Peyer's patch (tissue), 4 donors: ENCODE results near the gene TRUB2. TPM values are rescaled to one million over a fixed set of nuclear protein-coding genes. Genes with fewer than 3 reads are reported as not detected.

ENCODE experiments used
- DNase-seq, 3 donors: peaks; one replicate each; pipeline ENCODE4 v3.0.0-alpha.2; 2017 to 2019
- H3K27ac ChIP-seq, 4 donors: fragments of 200-600 bp; sonication (generic); one replicate each; pipeline ENCODE4 v1.5.1; 2016 to 2019
- H3K27me3 ChIP-seq, 2 donors: fragments of 200-600 bp; sonication (generic); one replicate each; pipeline ENCODE4 v1.5.1; 2019
- H3K36me3 ChIP-seq, 3 donors: fragments of 200-600 bp; sonication (generic); one replicate each; pipeline ENCODE4 v1.5.1; 2016 to 2019
- H3K4me1 ChIP-seq, 4 donors: fragments of 200-600 bp; sonication (generic); one replicate each; pipeline ENCODE4 v1.5.1; 2016 to 2019
- H3K4me3 ChIP-seq, 4 donors: fragments of 200-600 bp; sonication (generic); 1 replicate in 3 of 4; 2 replicates in 1 of 4; pipeline ENCODE4 v1.5.1; 2016 to 2019; ENCODE audit warnings: mild to moderate bottlenecking in 1 of 4
- H3K9me3 ChIP-seq, 4 donors: fragments of 200-600 bp; sonication (generic); one replicate each; pipeline ENCODE4 v1.5.1; 2016 to 2019; ENCODE audit warnings: mild to moderate bottlenecking in 1 of 4
- POLR2A ChIP-seq, 2 donors: fragments of 450-650 bp; IDR thresholded peaks; one replicate each; pipeline ENCODE4 v1.5.1; 2017; ENCODE audit warnings: antibody characterized with exemption in 2 of 2, mild to moderate bottlenecking in 2 of 2, moderate library complexity in 2 of 2
- total RNA-seq, 4 donors: library from RNA; depleted of rRNA; stranded (reverse); fragments of >200 nt; gene quantifications; one replicate each; pipeline ENCODE4 v1.1.0, GENCODE V29; 2016
- TF ChIP-seq, protein P1 (sequence below), 6 experiments: fragments of 450-650 bp in 4 of 6; fragments of 200-600 bp in 2 of 6; sonication (generic) in 1 of 6; IDR thresholded peaks; one replicate each; pipeline ENCODE4 v1.5.1; 2017 to 2019; ENCODE audit warnings: antibody characterized with exemption in 6 of 6, mild to moderate bottlenecking in 3 of 6, moderate library complexity in 1 of 6

The TRUB2 gene, protein sequence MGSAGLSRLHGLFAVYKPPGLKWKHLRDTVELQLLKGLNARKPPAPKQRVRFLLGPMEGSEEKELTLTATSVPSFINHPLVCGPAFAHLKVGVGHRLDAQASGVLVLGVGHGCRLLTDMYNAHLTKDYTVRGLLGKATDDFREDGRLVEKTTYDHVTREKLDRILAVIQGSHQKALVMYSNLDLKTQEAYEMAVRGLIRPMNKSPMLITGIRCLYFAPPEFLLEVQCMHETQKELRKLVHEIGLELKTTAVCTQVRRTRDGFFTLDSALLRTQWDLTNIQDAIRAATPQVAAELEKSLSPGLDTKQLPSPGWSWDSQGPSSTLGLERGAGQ
- total RNA-seq = 10 to 100 TPM; 11.7 to 42.9 (median 17.4) TPM

GRCh38 chr9:128322404-128323211 lies at the start of gene TRUB2, which contains the start of gene COQ4:
Gene TRUB2 (minus strand): TSS chr9:128322447. CDS start chr9:128322408, 39 bp downstream.
Gene COQ4 (plus strand): TSS chr9:128322839. CDS start chr9:128322859, 20 bp downstream.
- H3K27me3 ChIP-seq = no peaks in the 10 kb centered on the region
- H3K4me1 ChIP-seq = peaks cover 4 to 25% (median 12%) of the 10 kb centered on the region in 4 donors
- peak within 1 kb of the TSS; percentile 63 to 94 (median 88) for H3K27ac ChIP-seq
- peak; percentile 95 to 97 (median 95) for DNase-seq
- H3K36me3 ChIP-seq = peaks cover 0 to 33% (median 0%) of the 10 kb centered on the region in 3 donors
- peak within 1 kb of the TSS; percentile 73 to 91 (median 85) for H3K4me3 ChIP-seq
- TF ChIP-seq, protein P1, sequence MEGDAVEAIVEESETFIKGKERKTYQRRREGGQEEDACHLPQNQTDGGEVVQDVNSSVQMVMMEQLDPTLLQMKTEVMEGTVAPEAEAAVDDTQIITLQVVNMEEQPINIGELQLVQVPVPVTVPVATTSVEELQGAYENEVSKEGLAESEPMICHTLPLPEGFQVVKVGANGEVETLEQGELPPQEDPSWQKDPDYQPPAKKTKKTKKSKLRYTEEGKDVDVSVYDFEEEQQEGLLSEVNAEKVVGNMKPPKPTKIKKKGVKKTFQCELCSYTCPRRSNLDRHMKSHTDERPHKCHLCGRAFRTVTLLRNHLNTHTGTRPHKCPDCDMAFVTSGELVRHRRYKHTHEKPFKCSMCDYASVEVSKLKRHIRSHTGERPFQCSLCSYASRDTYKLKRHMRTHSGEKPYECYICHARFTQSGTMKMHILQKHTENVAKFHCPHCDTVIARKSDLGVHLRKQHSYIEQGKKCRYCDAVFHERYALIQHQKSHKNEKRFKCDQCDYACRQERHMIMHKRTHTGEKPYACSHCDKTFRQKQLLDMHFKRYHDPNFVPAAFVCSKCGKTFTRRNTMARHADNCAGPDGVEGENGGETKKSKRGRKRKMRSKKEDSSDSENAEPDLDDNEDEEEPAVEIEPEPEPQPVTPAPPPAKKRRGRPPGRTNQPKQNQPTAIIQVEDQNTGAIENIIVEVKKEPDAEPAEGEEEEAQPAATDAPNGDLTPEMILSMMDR (IDR thresholded peaks at IDR 0.05) = no peak
- TF ChIP-seq POLR2A (IDR thresholded peaks at IDR 0.05) = peak; percentile 35 to 41
- H3K9me3 ChIP-seq = no peaks in the 10 kb centered on the region

- peak overlapping the region; percentile 62 to 85 (median 72) for H3K4me3 ChIP-seq
- H3K36me3 ChIP-seq = no peaks in the 10 kb centered on the region
- H3K4me1 ChIP-seq = peaks cover 0 to 27% (median 4%) of the 10 kb centered on the region in 4 donors
- no peaks in the 10 kb centered on the region for H3K9me3 ChIP-seq
- no peak for DNase-seq
- no peaks in the 10 kb centered on the region for H3K27me3 ChIP-seq
- peak overlapping the region; percentile 76 to 96 (median 84) for H3K27ac ChIP-seq
- TF ChIP-seq, protein P1 (IDR thresholded peaks at IDR 0.05) = peak in 1 of 6 experiments; percentile 4
- no peak for TF ChIP-seq POLR2A (IDR thresholded peaks at IDR 0.05)
Measured at GRCh38 chr9:128371630-128372117, 49.4 kb upstream of the TRUB2 start.

DNA sequence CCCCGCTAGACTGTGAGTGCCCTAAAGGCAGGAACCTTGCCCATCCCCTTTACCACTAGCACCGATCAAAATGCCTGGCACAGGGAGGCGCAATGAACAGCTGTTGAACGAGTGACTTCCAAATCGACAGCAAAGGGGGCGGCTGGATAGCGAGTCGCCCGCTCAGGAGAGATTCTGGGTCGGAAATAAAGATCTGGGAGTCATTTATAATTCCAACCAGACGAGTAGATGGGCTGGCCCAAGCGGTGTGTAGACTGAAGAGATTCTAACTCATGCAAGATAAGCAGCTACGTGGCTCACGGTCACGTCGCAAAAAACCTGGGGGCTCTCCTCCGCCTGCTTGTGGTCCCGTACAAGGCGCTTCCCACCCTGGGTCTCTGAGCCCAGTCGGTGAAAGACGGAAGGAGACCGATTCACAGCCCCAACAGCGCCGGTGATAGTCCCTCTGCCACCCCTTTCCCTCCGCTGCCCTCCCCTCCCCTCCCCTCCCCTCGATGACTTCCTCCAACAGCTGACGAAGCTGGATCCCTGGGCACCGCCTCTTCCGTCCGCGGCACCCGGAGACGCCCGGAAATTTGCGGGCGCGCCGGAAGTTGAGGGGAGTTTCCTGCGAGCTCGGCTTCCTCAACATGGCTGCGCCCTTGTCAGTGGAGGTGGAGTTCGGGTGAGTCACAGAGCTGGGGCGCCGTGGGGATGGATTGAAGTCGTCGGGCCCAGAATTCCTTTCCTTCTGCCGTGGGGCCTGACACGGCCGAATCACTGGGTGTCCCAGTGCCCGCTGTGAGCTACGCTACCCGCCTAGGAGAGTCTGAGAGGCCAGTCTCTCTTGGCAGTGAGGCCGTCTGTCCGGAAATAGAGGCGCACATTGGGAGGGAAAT lies 48.7 kb upstream of the TRUB2 start, which contains the start of gene URM1:
URM1 (plus strand) TSS at position 623 of the 878 bp plus-strand sequence; CDS start at position 630, 7 bp downstream.
- peak; percentile 92 to 98 (median 98) for DNase-seq
- Histone ChIP-seq H3K4me1 (peaks cover 0 to 27% (median 4%) of the 10 kb centered on the region in 4 donors), H3K27ac (peak within 1 kb of the TSS; percentile 76 to 96 (median 84)), H3K9me3 (no peaks in the 10 kb centered on the region), H3K27me3 (no peaks in the 10 kb centered on the region), H3K36me3 (no peaks in the 10 kb centered on the region), H3K4me3 (peak within 1 kb of the TSS; percentile 62 to 85 (median 72))
- TF ChIP-seq, protein P1 (IDR thresholded peaks at IDR 0.05) = no peak
- peak; percentile 90 to 93 for TF ChIP-seq POLR2A (IDR thresholded peaks at IDR 0.05)

DNA sequence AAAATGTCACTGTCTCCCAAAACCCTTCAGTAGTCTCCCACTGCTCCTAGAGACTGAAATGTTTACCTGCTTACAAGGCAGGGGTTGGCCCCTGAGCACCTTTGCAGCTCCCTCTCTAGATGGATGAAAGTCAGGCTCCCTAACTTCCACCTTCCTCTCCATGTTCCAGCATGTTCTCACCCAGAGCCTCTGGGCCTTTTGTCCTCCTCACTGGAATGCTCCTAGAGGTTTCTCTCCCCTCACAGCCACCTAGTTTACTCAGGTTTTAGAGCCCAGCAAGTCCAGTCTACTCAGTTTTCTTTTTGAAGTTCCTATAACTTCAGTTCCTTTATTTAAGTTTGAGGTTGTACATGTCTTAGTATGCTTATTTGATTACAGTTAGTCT lies 48.1 kb upstream of the TRUB2 start:
- TF ChIP-seq, protein P1 (IDR thresholded peaks at IDR 0.05) = no peak
- TF ChIP-seq POLR2A (IDR thresholded peaks at IDR 0.05) = no peak
- Histone ChIP-seq H3K27ac (peak overlapping the region; percentile 76 to 96 (median 84)), H3K9me3 (no peaks in the 10 kb centered on the region), H3K27me3 (no peaks in the 10 kb centered on the region), H3K36me3 (no peaks in the 10 kb centered on the region), H3K4me1 (peaks cover 0 to 27% (median 4%) of the 10 kb centered on the region in 4 donors), H3K4me3 (peak overlapping the region; percentile 62 to 85 (median 72))
- DNase-seq = no peak
